ENCODE results near the gene ARSB. TPM values are rescaled to one million over a fixed set of nuclear protein-coding genes. Genes with fewer than 3 reads are reported as not detected.
A peak's percentile ranks its signal among the peaks of the same experiment; 100 is the strongest.

The ARSB gene
- total RNA-seq, 1 donor from 2014 or later: 30.2 TPM

DNA sequence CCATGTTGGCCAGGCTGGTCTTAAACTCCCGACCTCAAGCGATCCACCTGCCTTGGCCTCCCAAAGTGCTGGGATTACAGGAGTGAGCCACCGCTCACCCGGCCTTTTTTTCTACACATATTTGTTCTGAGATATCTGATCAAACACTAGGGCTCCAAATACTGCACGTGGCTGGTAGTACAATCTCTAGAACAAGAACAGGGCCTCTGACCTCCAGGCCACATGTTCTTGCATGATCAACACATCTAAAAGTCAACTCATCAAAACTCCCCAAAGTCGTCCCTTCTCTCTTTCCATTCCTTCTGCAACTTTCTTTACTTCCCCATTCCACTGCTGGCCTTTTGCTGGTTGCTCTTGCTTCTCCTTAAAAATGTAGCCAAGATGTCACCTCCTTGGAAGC, 223.3 kb downstream of the ARSB start:
- Histone ChIP-seq H3K36me3 (ENCODE audit: insufficient read depth, low read length) (no peaks in the 10 kb centered on the region), H3K4me1 (ENCODE audit: insufficient read depth, low read length) (peaks cover 14% of the 10 kb centered on the region), H4K20me1 (ENCODE audit: insufficient read depth, low read length) (no peaks in the 10 kb centered on the region), H3K79me2 (ENCODE audit: insufficient read depth, low read length) (no peaks in the 10 kb centered on the region), H3K27me3 (ENCODE audit: insufficient read depth, low read length) (peaks cover 60% of the 10 kb centered on the region), H3K4me3 (ENCODE audit: insufficient read depth, low read depth, low read length) (no peak overlapping the region), H3K9ac (ENCODE audit: low read length) (no peak overlapping the region), H3K9me3 (ENCODE audit: insufficient read depth, low read depth, low read length) (no peaks in the 10 kb centered on the region), H2AFZ (ENCODE audit: low read depth, low read length) (no peak overlapping the region), H3K4me2 (ENCODE audit: low read length) (no peak overlapping the region), H3K27ac (ENCODE audit: low read depth, low read length) (no peak overlapping the region)
- Mint-ChIP-seq H3K9me3 (ENCODE audit: unreplicated experiment) (no peaks in the 10 kb centered on the region), H3K4me3 (ENCODE audit: unreplicated experiment) (no peak overlapping the region), H3K27ac (ENCODE audit: unreplicated experiment) (no peak overlapping the region), H3K36me3 (ENCODE audit: low read depth, unreplicated experiment) (peaks cover 2% of the 10 kb centered on the region), H3K27me3 (ENCODE audit: low read depth, unreplicated experiment) (peaks cover 33% of the 10 kb centered on the region), H3K4me1 (ENCODE audit: low read depth, unreplicated experiment) (peaks cover 20% of the 10 kb centered on the region)
- TF ChIP-seq, protein P1, sequence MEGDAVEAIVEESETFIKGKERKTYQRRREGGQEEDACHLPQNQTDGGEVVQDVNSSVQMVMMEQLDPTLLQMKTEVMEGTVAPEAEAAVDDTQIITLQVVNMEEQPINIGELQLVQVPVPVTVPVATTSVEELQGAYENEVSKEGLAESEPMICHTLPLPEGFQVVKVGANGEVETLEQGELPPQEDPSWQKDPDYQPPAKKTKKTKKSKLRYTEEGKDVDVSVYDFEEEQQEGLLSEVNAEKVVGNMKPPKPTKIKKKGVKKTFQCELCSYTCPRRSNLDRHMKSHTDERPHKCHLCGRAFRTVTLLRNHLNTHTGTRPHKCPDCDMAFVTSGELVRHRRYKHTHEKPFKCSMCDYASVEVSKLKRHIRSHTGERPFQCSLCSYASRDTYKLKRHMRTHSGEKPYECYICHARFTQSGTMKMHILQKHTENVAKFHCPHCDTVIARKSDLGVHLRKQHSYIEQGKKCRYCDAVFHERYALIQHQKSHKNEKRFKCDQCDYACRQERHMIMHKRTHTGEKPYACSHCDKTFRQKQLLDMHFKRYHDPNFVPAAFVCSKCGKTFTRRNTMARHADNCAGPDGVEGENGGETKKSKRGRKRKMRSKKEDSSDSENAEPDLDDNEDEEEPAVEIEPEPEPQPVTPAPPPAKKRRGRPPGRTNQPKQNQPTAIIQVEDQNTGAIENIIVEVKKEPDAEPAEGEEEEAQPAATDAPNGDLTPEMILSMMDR (IDR thresholded peaks at IDR 0.05; ENCODE audit: insufficient read depth, low read depth, low read length): no peak
- no peak for TF ChIP-seq EZH2 (IDR thresholded peaks at IDR 0.05; ENCODE audit: insufficient read depth, low read length)
- no peak for FAIRE-seq
- no peak for DNase-seq (ENCODE audit: low read depth)

DNA sequence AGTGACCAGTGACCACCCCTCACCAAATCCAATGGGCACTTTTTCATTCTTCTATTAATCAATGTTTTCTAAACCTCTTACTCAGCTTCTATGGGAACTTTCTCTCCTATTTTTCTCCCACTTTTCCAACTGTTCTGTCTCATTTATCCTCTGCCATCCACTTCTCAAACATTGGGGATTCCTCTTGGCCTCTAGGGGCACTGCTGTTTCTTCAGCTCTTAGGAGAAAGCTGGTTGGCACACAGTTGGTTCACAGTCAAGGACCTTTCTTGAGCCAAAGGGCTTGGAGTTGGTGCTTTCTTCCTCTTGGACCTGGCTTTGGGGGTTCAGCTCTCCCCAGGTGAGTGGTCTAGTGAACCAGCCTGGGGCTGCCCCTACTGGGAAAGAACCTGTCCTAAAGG, 224.3 kb downstream of the ARSB start:
- no peaks in the 10 kb centered on the region for H3K9me3 Mint-ChIP-seq (ENCODE audit: unreplicated experiment)
- no peak overlapping the region for H3K4me2 ChIP-seq (ENCODE audit: low read length)
- peaks cover 30% of the 10 kb centered on the region for H3K4me1 Mint-ChIP-seq (ENCODE audit: low read depth, unreplicated experiment)
- peaks cover 2% of the 10 kb centered on the region for H3K36me3 Mint-ChIP-seq (ENCODE audit: low read depth, unreplicated experiment)
- H3K27me3 ChIP-seq (ENCODE audit: insufficient read depth, low read length): peaks cover 57% of the 10 kb centered on the region
- FAIRE-seq (no peak), DNase-seq (ENCODE audit: low read depth) (no peak)
- peaks cover 31% of the 10 kb centered on the region for H3K27me3 Mint-ChIP-seq (ENCODE audit: low read depth, unreplicated experiment)
- H3K27ac ChIP-seq (ENCODE audit: low read depth, low read length): no peak overlapping the region
- TF ChIP-seq EZH2 (IDR thresholded peaks at IDR 0.05; ENCODE audit: insufficient read depth, low read length): no peak
- TF ChIP-seq, protein P1 (IDR thresholded peaks at IDR 0.05; ENCODE audit: insufficient read depth, low read depth, low read length): peak; percentile 30
- no peak overlapping the region for H3K4me3 ChIP-seq (ENCODE audit: insufficient read depth, low read depth, low read length)
- H3K79me2 ChIP-seq (ENCODE audit: insufficient read depth, low read length): no peaks in the 10 kb centered on the region
- no peak overlapping the region for H3K27ac Mint-ChIP-seq (ENCODE audit: unreplicated experiment)
- no peak overlapping the region for H3K4me3 Mint-ChIP-seq (ENCODE audit: unreplicated experiment)
- peaks cover 14% of the 10 kb centered on the region for H3K4me1 ChIP-seq (ENCODE audit: insufficient read depth, low read length)
- no peaks in the 10 kb centered on the region for H4K20me1 ChIP-seq (ENCODE audit: insufficient read depth, low read length)
- H3K36me3 ChIP-seq (ENCODE audit: insufficient read depth, low read length): no peaks in the 10 kb centered on the region
- no peak overlapping the region for H2AFZ ChIP-seq (ENCODE audit: low read depth, low read length)
- H3K9me3 ChIP-seq (ENCODE audit: insufficient read depth, low read depth, low read length): no peaks in the 10 kb centered on the region
- no peak overlapping the region for H3K9ac ChIP-seq (ENCODE audit: low read length)

DNA sequence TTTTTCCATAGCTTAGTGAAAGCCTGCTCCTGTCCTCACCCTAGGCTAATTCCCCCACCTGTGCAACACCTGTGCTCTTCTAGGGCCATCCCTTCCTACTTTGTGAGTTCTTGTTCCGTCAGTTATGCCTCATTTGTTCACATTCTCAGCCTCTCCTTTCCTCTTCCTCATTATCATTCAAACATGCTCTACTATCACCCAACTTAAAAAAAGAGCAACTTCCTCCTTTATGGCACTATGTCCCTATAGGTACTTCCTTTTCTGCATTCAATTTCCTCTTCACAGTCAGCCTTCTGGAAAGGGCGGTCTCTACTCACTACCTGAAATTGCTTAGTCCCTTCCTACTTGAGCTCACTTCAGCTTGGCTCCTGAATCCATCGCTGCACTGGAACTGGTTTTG, 224.7 kb downstream of the ARSB start:
- Mint-ChIP-seq H3K4me1 (ENCODE audit: low read depth, unreplicated experiment) (peaks cover 30% of the 10 kb centered on the region), H3K9me3 (ENCODE audit: unreplicated experiment) (no peaks in the 10 kb centered on the region), H3K36me3 (ENCODE audit: low read depth, unreplicated experiment) (peaks cover 2% of the 10 kb centered on the region), H3K27me3 (ENCODE audit: low read depth, unreplicated experiment) (peaks cover 27% of the 10 kb centered on the region), H3K27ac (ENCODE audit: unreplicated experiment) (no peak overlapping the region), H3K4me3 (ENCODE audit: unreplicated experiment) (no peak overlapping the region)
- Histone ChIP-seq H3K4me1 (ENCODE audit: insufficient read depth, low read length) (peaks cover 14% of the 10 kb centered on the region), H3K36me3 (ENCODE audit: insufficient read depth, low read length) (no peaks in the 10 kb centered on the region), H3K9ac (ENCODE audit: low read length) (no peak overlapping the region), H3K27ac (ENCODE audit: low read depth, low read length) (no peak overlapping the region), H3K9me3 (ENCODE audit: insufficient read depth, low read depth, low read length) (no peaks in the 10 kb centered on the region), H2AFZ (ENCODE audit: low read depth, low read length) (no peak overlapping the region), H3K79me2 (ENCODE audit: insufficient read depth, low read length) (no peaks in the 10 kb centered on the region), H3K27me3 (ENCODE audit: insufficient read depth, low read length) (peaks cover 57% of the 10 kb centered on the region), H3K4me3 (ENCODE audit: insufficient read depth, low read depth, low read length) (no peak overlapping the region), H4K20me1 (ENCODE audit: insufficient read depth, low read length) (no peaks in the 10 kb centered on the region), H3K4me2 (ENCODE audit: low read length) (no peak overlapping the region)
- FAIRE-seq (no peak), DNase-seq (ENCODE audit: low read depth) (no peak)
- TF ChIP-seq, protein P1 (IDR thresholded peaks at IDR 0.05; ENCODE audit: insufficient read depth, low read depth, low read length): no peak
- TF ChIP-seq EZH2 (IDR thresholded peaks at IDR 0.05; ENCODE audit: insufficient read depth, low read length): no peak

All from astrocyte (in vitro differentiated cells and primary cell).